ENCODE results near the gene ZNF284. TPM values are rescaled to one million over a fixed set of nuclear protein-coding genes. Genes with fewer than 3 reads are reported as not detected.

Gene ZNF284
- total RNA-seq, 1 donor: 3.8 TPM

Small RNA genes within 50 kb of the gene (small RNA-seq; reads per million reads assigned to genes)
- not detected for gene RNU6-902P

Other genes with a start within 250 kb of the ZNF284 start
- gene ZNF283, start 244.8 kb upstream of the ZNF284 start, total RNA-seq (ENCODE audit: low replicate concordance): 12.5 and 29.9 TPM in 2 replicates
- gene ZNF404, start 188.2 kb upstream of the ZNF284 start, total RNA-seq (ENCODE audit: low replicate concordance): 4.1 and 4.6 TPM in 2 replicates
- 5.6 and 18.6 TPM in 2 replicates for gene ZNF45, start 136.9 kb upstream of the ZNF284 start, total RNA-seq (ENCODE audit: low replicate concordance)
- 4.9 and 8.7 TPM in 2 replicates for gene ZNF221, start 120.9 kb upstream of the ZNF284 start, total RNA-seq (ENCODE audit: low replicate concordance)
- 0.90 and 10.0 TPM in 2 replicates for gene ZNF155, start 88.0 kb upstream of the ZNF284 start, total RNA-seq (ENCODE audit: low replicate concordance)
- gene ZNF230, start 69.2 kb upstream of the ZNF284 start, total RNA-seq (ENCODE audit: low replicate concordance): 5.2 and 6.1 TPM in 2 replicates
- gene ZNF222, start 46.8 kb upstream of the ZNF284 start, total RNA-seq (ENCODE audit: low replicate concordance): 7.9 and 10.8 TPM in 2 replicates
- gene ZNF223, start 20.1 kb upstream of the ZNF284 start, total RNA-seq (ENCODE audit: low replicate concordance): 6.5 and 34.9 TPM in 2 replicates
- 22.7 and 26.0 TPM in 2 replicates for gene ZNF224, start 22.2 kb downstream of the ZNF284 start, total RNA-seq (ENCODE audit: low replicate concordance)
- 6.1 and 10.8 TPM in 2 replicates for gene ZNF225, start 41.2 kb downstream of the ZNF284 start, total RNA-seq (ENCODE audit: low replicate concordance)
- 5.6 and 10.6 TPM in 2 replicates for gene ZNF234, start 69.4 kb downstream of the ZNF284 start, total RNA-seq (ENCODE audit: low replicate concordance)
- gene ZNF226, start 92.9 kb downstream of the ZNF284 start, total RNA-seq (ENCODE audit: low replicate concordance): 28.7 and 30.7 TPM in 2 replicates
- 14.1 and 18.3 TPM in 2 replicates for gene ZNF227, start 140.4 kb downstream of the ZNF284 start, total RNA-seq (ENCODE audit: low replicate concordance)
- gene ZNF233, start 187.7 kb downstream of the ZNF284 start, total RNA-seq (ENCODE audit: low replicate concordance): 0.16 and 0.99 TPM in 2 replicates
- 1.4 and 4.9 TPM in 2 replicates for gene ZNF235, start 232.9 kb downstream of the ZNF284 start, total RNA-seq (ENCODE audit: low replicate concordance)

All from fibroblast of the aortic adventitia (primary cell).